ENCODE results near the gene USP17L28.
"Not testable (repeated sequence)": the region's sequence is repeated elsewhere in the genome, so short reads cannot be mapped to it uniquely, and the experiment has no call there.

Gene USP17L28, protein sequence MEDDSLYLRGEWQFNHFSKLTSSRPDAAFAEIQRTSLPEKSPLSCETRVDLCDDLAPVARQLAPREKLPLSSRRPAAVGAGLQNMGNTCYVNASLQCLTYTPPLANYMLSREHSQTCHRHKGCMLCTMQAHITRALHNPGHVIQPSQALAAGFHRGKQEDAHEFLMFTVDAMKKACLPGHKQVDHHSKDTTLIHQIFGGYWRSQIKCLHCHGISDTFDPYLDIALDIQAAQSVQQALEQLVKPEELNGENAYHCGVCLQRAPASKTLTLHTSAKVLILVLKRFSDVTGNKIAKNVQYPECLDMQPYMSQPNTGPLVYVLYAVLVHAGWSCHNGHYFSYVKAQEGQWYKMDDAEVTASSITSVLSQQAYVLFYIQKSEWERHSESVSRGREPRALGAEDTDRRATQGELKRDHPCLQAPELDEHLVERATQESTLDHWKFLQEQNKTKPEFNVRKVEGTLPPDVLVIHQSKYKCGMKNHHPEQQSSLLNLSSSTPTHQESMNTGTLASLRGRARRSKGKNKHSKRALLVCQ

DNA sequence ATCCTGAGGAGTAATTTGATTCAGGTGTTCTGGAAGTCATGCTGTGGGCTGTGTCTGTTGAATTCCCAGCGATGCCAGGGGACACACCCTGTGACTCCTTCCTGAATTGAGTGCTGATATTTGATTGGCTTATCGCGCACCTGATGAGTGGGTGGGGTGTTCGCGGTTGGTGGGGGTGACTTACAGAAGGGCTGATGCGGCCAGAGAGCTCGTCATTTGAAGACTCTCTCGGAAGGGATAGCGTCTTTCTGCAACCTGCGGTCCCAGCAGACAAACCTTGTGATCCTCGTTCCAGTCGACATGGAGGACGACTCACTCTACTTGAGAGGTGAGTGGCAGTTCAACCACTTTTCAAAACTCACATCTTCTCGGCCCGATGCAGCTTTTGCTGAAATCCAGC is at the start of gene USP17L28:
Gene USP17L28 (plus strand): TSS at position 301 of the 400 bp plus-strand sequence. CDS start 0 bp downstream, at position 301.
- DNase-seq (ENCODE audit: low read depth, low spot score) = not testable (repeated sequence)

DNA sequence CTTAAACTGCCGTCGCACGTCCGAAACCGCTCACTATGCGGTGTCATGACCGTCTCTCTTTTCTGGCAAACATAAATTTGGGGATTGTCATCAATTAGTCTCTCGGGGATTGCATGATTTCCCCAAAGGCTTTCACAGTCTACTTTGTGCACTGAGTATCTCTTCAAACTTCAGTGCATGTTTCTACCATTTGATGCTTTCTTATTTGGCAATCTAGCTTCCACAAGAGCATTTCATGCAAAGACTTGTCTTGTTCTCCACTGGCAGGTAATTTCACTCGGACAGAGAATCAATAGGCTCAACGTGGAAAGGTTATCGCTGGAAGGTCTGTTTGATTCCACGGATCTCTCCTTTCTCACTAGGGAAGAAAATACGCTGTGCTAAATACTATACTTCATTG is 24.5 kb upstream of the USP17L28 start:
- DNase-seq (ENCODE audit: low read depth, low spot score) = not testable (repeated sequence)

DNA sequence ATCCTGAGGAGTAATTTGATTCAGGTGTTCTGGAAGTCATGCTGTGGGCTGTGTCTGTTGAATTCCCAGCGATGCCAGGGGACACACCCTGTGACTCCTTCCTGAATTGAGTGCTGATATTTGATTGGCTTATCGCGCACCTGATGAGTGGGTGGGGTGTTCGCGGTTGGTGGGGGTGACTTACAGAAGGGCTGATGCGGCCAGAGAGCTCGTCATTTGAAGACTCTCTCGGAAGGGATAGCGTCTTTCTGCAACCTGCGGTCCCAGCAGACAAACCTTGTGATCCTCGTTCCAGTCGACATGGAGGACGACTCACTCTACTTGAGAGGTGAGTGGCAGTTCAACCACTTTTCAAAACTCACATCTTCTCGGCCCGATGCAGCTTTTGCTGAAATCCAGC is 23.8 kb upstream of the USP17L28 start, which contains the start of gene USP17L24:
Gene USP17L24 (plus strand): TSS at position 301 of the 400 bp plus-strand sequence. CDS start 0 bp downstream, at position 301.
- DNase-seq (ENCODE audit: low read depth, low spot score) = not testable (repeated sequence)

DNA sequence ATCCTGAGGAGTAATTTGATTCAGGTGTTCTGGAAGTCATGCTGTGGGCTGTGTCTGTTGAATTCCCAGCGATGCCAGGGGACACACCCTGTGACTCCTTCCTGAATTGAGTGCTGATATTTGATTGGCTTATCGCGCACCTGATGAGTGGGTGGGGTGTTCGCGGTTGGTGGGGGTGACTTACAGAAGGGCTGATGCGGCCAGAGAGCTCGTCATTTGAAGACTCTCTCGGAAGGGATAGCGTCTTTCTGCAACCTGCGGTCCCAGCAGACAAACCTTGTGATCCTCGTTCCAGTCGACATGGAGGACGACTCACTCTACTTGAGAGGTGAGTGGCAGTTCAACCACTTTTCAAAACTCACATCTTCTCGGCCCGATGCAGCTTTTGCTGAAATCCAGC is 19.1 kb upstream of the USP17L28 start, which contains the start of gene USP17L25:
Gene USP17L25 (plus strand): TSS at position 301 of the 400 bp plus-strand sequence. CDS start 0 bp downstream, at position 301.
- DNase-seq (ENCODE audit: low read depth, low spot score) = not testable (repeated sequence)

DNA sequence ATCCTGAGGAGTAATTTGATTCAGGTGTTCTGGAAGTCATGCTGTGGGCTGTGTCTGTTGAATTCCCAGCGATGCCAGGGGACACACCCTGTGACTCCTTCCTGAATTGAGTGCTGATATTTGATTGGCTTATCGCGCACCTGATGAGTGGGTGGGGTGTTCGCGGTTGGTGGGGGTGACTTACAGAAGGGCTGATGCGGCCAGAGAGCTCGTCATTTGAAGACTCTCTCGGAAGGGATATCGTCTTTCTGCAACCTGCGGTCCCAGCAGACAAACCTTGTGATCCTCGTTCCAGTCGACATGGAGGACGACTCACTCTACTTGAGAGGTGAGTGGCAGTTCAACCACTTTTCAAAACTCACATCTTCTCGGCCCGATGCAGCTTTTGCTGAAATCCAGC is 14.3 kb upstream of the USP17L28 start, which contains the start of gene USP17L26:
Gene USP17L26 (plus strand): TSS at position 301 of the 400 bp plus-strand sequence. CDS start 0 bp downstream, at position 301.
- not testable (repeated sequence) for DNase-seq (ENCODE audit: low read depth, low spot score)

DNA sequence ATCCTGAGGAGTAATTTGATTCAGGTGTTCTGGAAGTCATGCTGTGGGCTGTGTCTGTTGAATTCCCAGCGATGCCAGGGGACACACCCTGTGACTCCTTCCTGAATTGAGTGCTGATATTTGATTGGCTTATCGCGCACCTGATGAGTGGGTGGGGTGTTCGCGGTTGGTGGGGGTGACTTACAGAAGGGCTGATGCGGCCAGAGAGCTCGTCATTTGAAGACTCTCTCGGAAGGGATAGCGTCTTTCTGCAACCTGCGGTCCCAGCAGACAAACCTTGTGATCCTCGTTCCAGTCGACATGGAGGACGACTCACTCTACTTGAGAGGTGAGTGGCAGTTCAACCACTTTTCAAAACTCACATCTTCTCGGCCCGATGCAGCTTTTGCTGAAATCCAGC is 9.6 kb upstream of the USP17L28 start, which contains the start of gene USP17L5:
Gene USP17L5 (plus strand): TSS at position 301 of the 400 bp plus-strand sequence. CDS start 0 bp downstream, at position 301.
- DNase-seq (ENCODE audit: low read depth, low spot score) = not testable (repeated sequence)

DNA sequence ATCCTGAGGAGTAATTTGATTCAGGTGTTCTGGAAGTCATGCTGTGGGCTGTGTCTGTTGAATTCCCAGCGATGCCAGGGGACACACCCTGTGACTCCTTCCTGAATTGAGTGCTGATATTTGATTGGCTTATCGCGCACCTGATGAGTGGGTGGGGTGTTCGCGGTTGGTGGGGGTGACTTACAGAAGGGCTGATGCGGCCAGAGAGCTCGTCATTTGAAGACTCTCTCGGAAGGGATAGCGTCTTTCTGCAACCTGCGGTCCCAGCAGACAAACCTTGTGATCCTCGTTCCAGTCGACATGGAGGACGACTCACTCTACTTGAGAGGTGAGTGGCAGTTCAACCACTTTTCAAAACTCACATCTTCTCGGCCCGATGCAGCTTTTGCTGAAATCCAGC is 4.8 kb upstream of the USP17L28 start, which contains the start of gene USP17L27:
Gene USP17L27 (plus strand): TSS at position 301 of the 400 bp plus-strand sequence. CDS start 0 bp downstream, at position 301.
- not testable (repeated sequence) for DNase-seq (ENCODE audit: low read depth, low spot score)

DNA sequence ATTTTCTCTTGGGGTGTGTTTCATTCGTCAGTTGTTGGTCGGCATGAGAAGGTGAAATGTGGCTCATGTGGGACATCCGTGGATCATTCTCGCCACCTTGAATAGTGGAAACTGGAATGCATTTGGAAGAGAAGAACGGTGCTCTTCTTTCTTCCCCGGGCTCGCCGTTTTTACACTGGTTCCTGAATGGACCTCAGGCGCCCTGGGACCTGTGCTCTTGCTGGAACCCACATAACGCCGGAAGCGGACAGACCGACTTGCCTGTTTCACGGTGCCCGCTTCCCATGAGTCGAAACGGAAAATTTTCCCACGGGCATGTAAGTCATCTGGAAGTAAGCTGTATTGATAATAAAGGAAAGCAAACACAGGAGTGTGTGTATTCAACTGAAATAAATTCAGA is 2.2 kb downstream of the USP17L28 start:
- DNase-seq (ENCODE audit: low read depth, low spot score) = not testable (repeated sequence)

DNA sequence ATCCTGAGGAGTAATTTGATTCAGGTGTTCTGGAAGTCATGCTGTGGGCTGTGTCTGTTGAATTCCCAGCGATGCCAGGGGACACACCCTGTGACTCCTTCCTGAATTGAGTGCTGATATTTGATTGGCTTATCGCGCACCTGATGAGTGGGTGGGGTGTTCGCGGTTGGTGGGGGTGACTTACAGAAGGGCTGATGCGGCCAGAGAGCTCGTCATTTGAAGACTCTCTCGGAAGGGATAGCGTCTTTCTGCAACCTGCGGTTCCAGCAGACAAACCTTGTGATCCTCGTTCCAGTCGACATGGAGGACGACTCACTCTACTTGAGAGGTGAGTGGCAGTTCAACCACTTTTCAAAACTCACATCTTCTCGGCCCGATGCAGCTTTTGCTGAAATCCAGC is 4.6 kb downstream of the USP17L28 start, which contains the start of gene USP17L29:
Gene USP17L29 (plus strand): TSS at position 301 of the 400 bp plus-strand sequence. CDS start 0 bp downstream, at position 301.
- not testable (repeated sequence) for DNase-seq (ENCODE audit: low read depth, low spot score)

DNA sequence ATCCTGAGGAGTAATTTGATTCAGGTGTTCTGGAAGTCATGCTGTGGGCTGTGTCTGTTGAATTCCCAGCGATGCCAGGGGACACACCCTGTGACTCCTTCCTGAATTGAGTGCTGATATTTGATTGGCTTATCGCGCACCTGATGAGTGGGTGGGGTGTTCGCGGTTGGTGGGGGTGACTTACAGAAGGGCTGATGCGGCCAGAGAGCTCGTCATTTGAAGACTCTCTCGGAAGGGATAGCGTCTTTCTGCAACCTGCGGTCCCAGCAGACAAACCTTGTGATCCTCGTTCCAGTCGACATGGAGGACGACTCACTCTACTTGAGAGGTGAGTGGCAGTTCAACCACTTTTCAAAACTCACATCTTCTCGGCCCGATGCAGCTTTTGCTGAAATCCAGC is 14.1 kb downstream of the USP17L28 start, which contains the start of gene USP17L30:
Gene USP17L30 (plus strand): TSS at position 301 of the 400 bp plus-strand sequence. CDS start 0 bp downstream, at position 301.
- not testable (repeated sequence) for DNase-seq (ENCODE audit: low read depth, low spot score)

DNA sequence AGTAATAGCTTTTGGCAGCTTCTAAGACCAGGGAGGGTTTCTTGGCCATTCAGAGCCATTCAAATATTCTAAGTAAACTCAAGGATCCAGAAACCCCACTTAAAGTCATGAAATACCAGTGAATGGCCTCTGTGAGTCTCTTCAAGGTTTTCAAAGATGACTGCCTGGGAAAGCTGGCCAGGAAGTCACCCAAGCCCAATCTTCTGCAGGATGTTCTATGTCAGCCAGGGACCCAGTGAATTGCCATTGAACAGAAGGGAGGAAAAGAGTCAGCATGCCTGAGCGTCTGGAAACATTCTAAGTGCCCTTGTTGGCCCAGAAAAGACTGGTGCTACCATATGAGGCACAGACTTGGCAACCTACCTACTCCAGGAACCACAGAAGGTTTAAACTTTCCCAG is 31.2 kb downstream of the USP17L28 start:
- DNase-seq (ENCODE audit: low read depth, low spot score) = not testable (repeated sequence)

DNA sequence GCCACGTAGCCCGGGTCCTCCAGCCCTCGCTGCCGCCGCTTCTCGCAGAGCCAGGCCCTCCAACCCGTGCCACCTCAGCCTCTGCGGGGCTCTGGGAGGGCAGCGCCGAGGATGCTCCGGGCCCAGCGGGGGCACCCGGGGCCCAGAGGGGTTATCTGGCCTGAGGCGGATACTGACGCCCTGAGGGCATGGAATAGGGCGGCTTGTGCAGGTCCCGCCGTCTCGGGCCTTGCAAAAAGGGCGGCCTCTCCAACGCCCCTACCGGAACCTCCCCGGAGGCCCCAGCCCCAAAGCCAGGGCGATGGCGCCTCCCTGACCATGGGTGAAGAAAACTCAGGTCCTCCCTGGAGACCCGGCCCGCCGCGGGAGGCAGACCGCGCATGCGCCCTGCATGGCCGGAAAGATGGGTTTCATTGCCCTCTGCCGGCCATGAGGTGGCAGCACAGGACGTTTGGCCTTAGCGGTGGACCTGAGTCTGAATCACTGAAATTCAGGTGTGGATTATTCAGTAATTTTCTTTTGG is 32.4 kb downstream of the USP17L28 start:
- peak; percentile 36 for DNase-seq (ENCODE audit: low read depth, low spot score)

DNA sequence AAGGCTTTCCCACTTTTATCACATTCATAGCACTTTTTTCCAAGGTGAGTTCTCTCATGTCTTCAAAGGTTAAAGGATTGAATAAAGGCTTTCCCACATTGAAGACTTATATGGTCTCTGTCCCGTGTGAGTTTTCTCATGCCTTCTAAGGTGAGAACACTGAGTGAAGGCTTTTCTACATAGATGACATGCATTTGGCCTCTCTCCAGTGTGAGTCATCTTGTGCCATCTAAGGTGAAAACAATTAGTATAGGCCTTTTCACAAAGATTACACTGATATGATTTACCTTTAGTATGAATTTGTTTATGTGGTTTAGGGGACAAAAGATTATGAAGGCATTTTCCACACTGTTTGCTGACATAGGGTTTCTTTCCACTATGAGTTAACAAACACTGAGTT is 35.4 kb downstream of the USP17L28 start:
- DNase-seq (ENCODE audit: low read depth, low spot score) = no peak

DNA sequence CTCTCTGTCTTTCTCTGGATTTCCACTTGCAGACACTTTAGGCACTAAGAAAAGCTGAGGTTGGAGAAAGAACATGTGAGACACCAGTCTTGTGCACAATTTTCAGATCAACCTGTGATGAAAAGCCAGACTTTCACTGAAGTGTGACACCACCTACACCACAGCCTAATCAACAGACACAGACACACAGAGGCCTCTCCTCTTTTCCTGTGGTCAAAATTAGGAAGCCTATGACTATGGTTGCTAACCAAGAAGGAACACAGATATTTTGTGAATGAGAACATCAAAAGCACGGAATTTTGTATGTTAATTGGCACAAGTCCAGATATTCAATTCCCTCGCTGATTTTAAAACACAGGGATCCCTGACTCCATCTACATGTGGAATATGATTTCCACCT is 40.3 kb downstream of the USP17L28 start:
- DNase-seq (ENCODE audit: low read depth, low spot score) = not testable (repeated sequence)

All from ELF-1 (cell line).